BJ (cell line): ENCODE measurements around the gene WDR74. TPM values are rescaled to one million over a fixed set of nuclear protein-coding genes. Genes with fewer than 3 reads are reported as not detected.
"Not testable (repeated sequence)": the region's sequence is repeated elsewhere in the genome, so short reads cannot be mapped to it uniquely, and the experiment has no call there.

Experiments used
- CTCF ChIA-PET: fragments of 350-600 bp; formaldehyde crosslinking; extraction: SDS; loops from one replicate; lab custom pipeline; 2021; ENCODE audit warnings: antibody characterized with exemption, inconsistent platforms; lab: Yijun Ruan, JAX
- POLR2A ChIA-PET: fragments of 300-600 bp; sonication (Branson Sonifier 250); formaldehyde crosslinking; extraction: SDS; loops from one replicate; lab custom pipeline; 2021; ENCODE audit warnings: antibody characterized with exemption; lab: Charles Lee
- DNase-seq: peaks from one replicate; pipeline ENCODE4 v3.0.0-alpha.2; 2011; ENCODE audit warnings: low read depth
- H3K27me3 ChIP-seq: 2 replicates; pipeline ENCODE4 v1.6.0; 2011; ENCODE audit warnings: low read length; ENCODE audit not compliant: control insufficient read depth, insufficient read depth
- H3K36me3 ChIP-seq: 2 replicates; pipeline ENCODE4 v1.5.1; 2011; ENCODE audit warnings: low read length; ENCODE audit not compliant: control insufficient read depth, insufficient read depth
- H3K4me3 ChIP-seq: 2 replicates; pipeline ENCODE4 v1.5.1; 2011; ENCODE audit warnings: low read depth, mild to moderate bottlenecking, control low read depth, low read length
- polyA plus RNA-seq: library from polyadenylated mRNA; depleted of rRNA; stranded (reverse); fragments of >200 nt; gene quantifications from 2 replicates; pipeline ENCODE4 v1.2.3, GENCODE V29; 2011
- TF ChIP-seq, protein P1 (sequence below): IDR thresholded peaks from 2 replicates; pipeline ENCODE4 v1.5.1; 2011; ENCODE audit warnings: low read depth, mild to moderate bottlenecking, control low read depth, inconsistent platforms, low read length, moderate library complexity; ENCODE audit not compliant: insufficient read depth

Gene WDR74
- polyA plus RNA-seq, 1 experiment = 37.9 TPM

DNA sequence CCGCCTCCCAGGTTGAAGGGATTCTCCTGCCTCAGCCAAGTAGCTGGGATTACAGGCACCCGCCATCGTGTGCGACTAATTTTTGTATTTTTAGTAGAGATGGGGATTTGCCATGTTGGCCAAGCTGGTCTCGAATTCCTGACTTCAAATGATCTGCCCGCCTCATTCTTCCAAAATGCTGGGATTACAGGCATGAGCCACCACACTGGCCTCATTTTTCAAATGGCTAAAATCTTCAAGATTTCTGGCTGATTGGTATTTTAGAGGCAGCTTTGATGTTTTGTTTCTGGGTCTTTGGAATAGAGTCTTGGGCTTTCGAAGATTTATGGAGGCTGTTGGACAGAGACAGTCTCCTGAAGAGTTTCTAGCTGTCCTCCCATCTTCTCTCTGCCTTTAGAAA is 35.5 kb upstream of the WDR74 start:
- no peak overlapping the region for H3K4me3 ChIP-seq
- H3K27me3 ChIP-seq = no peaks in the 10 kb centered on the region
- ChIA-PET CTCF (interaction anchor here (1.1 to 3.5 kb wide), 3 partner anchors 88 to 562 kb away, joined by 3 to 13 read pairs (median 3); partner anchors contain the start of gene TMEM179B), POLR2A (no interaction called here)
- H3K36me3 ChIP-seq = no peaks in the 10 kb centered on the region
- no peak for DNase-seq
- TF ChIP-seq, protein P1, sequence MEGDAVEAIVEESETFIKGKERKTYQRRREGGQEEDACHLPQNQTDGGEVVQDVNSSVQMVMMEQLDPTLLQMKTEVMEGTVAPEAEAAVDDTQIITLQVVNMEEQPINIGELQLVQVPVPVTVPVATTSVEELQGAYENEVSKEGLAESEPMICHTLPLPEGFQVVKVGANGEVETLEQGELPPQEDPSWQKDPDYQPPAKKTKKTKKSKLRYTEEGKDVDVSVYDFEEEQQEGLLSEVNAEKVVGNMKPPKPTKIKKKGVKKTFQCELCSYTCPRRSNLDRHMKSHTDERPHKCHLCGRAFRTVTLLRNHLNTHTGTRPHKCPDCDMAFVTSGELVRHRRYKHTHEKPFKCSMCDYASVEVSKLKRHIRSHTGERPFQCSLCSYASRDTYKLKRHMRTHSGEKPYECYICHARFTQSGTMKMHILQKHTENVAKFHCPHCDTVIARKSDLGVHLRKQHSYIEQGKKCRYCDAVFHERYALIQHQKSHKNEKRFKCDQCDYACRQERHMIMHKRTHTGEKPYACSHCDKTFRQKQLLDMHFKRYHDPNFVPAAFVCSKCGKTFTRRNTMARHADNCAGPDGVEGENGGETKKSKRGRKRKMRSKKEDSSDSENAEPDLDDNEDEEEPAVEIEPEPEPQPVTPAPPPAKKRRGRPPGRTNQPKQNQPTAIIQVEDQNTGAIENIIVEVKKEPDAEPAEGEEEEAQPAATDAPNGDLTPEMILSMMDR = no peak

DNA sequence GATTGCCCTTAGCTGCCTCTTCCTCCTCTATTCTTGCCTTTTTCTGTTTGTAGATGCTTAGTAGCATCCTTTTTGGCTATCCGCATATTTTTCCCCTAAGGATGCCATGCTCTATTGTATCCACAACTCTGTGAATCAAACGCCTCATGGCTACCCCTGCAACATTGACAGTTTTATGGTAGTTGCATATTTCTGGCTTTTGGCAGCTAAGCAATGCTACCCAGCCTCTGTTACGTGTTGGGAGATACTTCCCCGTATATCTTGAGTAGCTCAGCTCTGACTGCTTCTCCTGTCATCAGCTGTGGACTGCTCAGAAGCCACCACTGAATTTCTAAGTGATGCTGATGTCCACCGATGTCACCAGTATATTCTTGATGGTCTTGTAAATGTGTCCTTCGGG is 26.2 kb upstream of the WDR74 start:
- DNase-seq = no peak
- no peaks in the 10 kb centered on the region for H3K36me3 ChIP-seq
- CTCF ChIA-PET = interaction anchor here (1.1 to 5.7 kb wide), 4 partner anchors 9 to 79 kb away, joined by 3 to 76 read pairs (median 6); partner anchors contain the start of gene TMEM179B
- POLR2A ChIA-PET = interaction anchor here (0.6 kb wide), 1 partner anchor 186 kb away, joined by 7 read pairs; no protein-coding TSS in a partner anchor
- TF ChIP-seq, protein P1 = no peak
- no peak overlapping the region for H3K4me3 ChIP-seq
- H3K27me3 ChIP-seq = no peaks in the 10 kb centered on the region

DNA sequence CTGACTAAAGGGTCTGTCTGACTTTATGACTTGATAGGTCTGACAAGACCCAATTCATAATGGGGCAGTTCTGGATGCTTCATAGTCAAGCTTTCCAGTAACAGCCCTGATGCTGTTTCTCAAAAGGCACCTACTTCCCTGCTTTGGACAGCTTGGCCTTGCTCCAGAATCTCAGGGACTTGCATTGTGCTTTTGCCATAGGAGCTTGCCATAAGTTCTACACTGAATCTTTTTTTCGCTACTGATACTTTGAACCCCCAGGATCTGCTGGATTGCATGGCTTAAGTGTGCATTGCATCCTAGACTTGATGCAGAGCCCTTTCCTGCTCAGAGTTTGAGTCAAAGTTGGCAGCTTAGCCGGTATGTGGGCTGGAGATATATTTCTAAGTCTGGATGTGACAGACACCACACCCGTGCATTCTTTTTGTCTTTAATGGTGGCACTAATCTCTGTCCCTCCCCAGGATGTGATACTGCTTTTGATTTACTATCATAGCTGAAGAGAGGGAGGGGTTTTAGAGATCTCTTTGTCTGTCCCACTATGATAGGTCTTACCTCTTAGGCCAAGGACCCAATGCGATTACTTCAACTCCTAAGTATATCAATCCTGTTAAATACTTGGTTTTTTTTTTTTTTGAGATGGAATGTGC is 24.4 kb upstream of the WDR74 start:
- no peak for DNase-seq
- H3K4me3 ChIP-seq = no peak overlapping the region
- H3K36me3 ChIP-seq = no peaks in the 10 kb centered on the region
- ChIA-PET CTCF (interaction anchor here (1.0 to 5.7 kb wide), 11 partner anchors 8 to 467 kb away, joined by 3 to 76 read pairs (median 3); partner anchors contain the start of genes SLC3A2 and TMEM179B), POLR2A (no interaction called here)
- no peaks in the 10 kb centered on the region for H3K27me3 ChIP-seq
- TF ChIP-seq, protein P1 = no peak

DNA sequence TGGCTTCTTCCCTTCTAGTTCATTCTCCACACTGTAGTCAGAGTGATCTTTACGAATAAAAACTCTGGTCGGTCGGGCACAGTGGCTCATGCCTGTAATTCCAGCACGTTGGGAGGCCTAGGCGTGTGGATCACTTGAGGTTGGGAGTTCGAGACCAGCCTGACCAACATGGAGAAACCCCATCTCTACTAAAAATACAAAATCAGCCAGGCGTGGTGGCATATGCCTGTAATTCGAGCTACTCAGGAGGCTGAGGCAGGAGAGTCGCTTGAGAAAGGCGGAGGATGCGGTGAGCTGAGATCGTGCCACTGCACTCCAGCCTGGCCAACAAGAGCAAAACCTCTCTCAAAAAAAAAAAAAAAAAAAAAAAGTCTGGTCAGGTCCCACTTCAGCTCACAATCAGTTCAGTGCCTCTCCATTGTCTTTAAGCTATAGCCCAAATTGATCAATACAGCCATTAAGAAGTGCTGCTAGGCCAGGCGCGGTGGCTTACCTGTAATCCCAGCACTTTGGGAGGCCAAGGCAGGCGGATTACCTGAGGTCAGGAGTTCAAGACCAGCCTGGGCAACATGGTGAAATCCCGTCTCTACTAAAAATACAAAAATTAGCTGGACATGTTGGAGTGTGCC is 22.3 kb upstream of the WDR74 start:
- POLR2A ChIA-PET = interaction anchor here (0.6 kb wide), 1 partner anchor 229 kb away, joined by 9 read pairs; no protein-coding TSS in a partner anchor

DNA sequence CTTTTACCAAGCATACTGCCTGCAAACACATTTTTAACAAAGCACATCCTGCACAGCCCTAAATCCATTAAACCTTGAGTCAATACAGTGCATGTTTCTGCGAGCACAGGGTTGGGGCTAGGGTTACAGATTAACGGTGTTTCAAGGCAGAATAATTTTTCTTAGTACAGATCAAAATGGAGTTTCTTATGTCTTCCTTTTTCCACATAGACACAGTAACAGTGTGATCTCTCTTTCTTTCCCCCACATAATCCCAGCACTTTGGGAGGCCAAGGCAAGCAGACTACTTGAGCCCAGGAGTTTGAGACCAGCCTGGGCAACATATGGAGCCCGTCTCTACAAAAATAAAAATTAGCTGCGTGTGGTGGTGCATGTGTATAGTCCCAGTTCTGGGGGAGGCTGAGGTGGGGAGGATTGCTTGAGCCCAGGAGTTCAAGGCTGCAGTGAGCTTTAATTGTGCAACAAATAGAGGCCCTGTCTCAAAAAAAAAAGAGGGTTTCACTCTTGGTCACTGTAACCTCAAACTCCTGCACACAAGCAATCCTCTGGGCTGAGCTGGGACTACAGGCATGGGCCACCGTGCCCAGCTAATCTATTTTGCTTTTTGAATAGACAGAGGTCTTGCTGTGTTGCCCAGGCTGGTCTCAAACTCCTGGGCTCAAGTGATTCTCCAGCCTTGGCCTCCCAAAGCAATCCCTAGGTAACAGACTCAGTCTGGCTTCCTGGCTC is 21.6 kb upstream of the WDR74 start:
- ChIA-PET CTCF (interaction anchor here (3.5 to 5.7 kb wide), 2 partner anchors 20 to 75 kb away, joined by 22 to 76 read pairs; partner anchors contain the start of genes SLC3A2 and TMEM179B), POLR2A (interaction anchor here (0.7 kb wide), 1 partner anchor 153 kb away, joined by 3 read pairs; no protein-coding TSS in a partner anchor)
- Histone ChIP-seq H3K4me3 (no peak overlapping the region), H3K27me3 (no peaks in the 10 kb centered on the region), H3K36me3 (no peaks in the 10 kb centered on the region)
- DNase-seq = no peak
- TF ChIP-seq, protein P1 = no peak

More for the DNA sequence above, 22.3 kb upstream of the WDR74 start:
- H3K27me3 ChIP-seq, DNase-seq, H3K36me3 ChIP-seq, H3K4me3 ChIP-seq: not testable (repeated sequence)
- CTCF ChIA-PET = interaction anchor here (0.6 to 5.7 kb wide), 5 partner anchors 20 to 374 kb away, joined by 3 to 76 read pairs (median 5); partner anchors contain the start of genes SLC3A2 and TMEM179B

DNA sequence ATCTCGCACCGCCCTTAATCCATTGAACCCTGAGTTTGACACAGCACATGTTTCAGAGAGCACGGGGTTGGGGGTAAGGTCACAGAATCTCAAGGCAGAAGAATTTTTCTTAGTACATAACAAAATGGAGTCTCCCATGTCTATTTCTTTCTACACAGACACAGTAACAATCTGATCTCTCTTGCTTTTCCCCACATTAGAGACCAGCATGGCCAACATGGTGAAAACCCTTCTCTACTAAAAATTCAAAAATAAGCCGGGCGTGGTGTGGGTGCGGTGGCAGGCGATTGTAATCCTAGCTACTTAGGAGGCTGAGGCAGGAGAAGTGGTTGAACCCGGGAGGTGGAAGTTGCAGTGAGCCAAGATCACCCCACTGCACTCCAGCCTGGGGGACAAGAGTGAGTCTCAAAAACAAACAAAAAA is 19.9 kb upstream of the WDR74 start:
- POLR2A ChIA-PET = not testable (repeated sequence)

More for the DNA sequence above, 19.9 kb upstream of the WDR74 start:
- H3K4me3 ChIP-seq, DNase-seq, CTCF ChIA-PET, H3K27me3 ChIP-seq, H3K36me3 ChIP-seq: not testable (repeated sequence)
